GM20431 (cell line): ENCODE results near the gene CYYR1.

Source experiments
- in situ Hi-C: fragments of 300-500 bp; cut with MseI, MboI; formaldehyde crosslinking; loops from one replicate; pipeline ENCODE4 v1.15.0; 2020; ENCODE audit warnings: low sequenced_read_pairs; ENCODE audit not compliant: unreplicated experiment

Gene CYYR1

DNA sequence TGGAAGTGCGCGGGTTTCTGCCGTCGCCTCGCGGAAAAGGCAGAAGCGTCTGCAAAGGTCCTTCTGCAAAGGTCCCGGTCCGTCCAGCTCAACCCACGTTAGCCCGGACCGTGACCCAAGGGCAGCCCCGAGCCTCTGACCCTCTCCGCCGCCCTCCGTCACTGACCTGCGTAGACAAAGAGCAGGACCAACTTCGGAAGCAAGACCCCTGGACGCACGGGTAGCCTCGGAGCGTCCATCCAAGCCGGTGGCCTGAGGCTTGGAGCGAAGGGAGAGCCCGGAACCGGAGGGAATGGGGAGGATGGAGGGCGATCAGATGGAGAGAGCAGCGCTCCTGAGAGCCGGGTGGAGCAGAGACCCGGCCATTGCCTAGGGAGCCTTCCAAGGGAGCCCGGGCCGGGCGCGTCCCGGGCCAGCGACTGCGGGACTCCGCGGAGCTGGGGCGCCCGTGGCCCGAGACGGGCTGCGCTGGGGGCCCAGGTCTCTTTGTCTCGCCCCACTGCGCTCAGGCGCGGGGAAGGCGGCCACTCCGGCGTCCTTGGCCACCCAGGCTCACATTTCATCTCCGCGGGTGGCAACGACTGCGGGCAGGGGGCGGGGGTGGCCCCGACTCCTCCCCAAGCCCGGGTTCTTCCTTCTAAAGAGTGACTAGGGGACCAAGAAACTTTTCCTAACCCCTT, at the start of gene CYYR1:
Gene CYYR1, minus strand, starts transcription at position 585 of the 680 bp plus-strand sequence. Its CDS starts 346 bp downstream, at position 239.
- in situ Hi-C loops = no loop called here

DNA sequence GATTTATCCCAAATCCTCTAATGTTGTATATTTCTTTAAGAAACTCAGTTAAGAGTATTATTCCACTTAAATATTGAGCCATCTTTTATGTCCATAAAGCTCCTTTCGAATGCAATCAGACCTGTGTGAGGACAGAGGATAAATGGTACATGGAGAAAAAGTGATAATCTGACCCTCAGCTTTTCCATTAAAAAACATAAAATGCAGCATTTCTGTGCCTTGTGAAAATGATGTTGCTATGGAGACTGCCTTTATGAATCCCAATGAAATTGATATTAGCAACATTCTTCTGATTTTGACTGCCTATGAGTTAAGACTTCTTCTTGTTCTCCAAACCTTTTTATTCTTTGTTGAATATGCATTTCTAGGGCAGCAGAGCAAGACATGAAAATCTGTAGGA, 44.1 kb upstream of the CYYR1 start:
- in situ Hi-C loops = no loop called here

DNA sequence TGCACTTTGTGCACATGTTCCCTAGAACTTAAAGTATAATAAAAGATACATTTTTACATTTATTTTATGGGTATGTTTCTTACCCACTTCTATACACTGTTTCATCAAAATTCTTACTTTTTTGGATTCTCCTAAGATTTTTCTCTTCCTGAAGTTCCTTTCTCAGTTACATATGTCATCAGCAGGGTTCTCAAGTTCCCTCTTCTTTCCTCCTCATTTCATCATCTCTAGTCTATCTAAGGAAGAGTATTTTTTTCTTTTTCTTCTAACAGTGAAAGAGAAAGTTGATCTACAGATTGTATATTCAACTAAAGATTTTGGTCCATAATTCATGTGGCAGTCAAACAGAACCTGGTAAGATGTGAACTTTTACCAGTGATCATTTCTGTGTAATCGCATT, 41.2 kb upstream of the CYYR1 start:
- in situ Hi-C loops = no loop called here

DNA sequence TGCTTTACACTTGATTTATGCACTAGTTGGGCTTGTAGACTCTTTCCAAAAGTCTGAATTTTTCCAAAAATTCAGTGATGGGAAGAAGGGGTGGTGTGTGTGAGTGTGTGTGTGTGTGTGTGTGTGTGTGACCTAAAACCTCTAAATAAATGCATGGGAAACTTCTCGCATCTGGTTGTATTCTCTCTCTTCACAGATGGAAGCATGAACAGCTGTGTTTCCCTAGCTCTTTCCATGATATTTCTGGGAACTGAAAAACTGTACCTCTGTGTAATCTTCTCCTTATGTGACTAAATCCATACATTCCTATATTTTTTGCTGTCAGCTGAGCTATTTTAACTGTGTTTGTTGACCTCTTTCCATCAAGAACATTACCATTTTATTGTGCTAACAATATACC, 26.2 kb upstream of the CYYR1 start:
- in situ Hi-C loops = no loop called here

DNA sequence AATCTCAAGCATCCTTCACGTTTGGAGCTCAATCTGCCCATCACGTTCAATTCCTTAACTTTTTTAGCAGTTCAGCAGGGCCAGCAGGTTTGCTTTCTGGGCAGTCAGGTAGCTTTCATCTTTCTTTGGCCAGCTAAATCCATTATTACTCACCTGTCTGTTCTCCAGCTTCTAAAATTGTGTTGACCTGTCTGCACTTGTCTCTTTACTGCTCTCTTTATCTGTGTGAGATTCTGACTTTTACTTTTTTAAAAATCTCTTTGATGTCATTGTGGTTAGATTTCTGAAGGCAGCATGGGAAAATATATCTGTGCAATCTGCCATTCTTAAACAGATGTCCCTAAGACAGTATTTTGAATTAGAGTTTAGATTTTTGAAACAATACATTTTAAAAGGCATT, 24.9 kb upstream of the CYYR1 start:
- in situ Hi-C loops = no loop called here

DNA sequence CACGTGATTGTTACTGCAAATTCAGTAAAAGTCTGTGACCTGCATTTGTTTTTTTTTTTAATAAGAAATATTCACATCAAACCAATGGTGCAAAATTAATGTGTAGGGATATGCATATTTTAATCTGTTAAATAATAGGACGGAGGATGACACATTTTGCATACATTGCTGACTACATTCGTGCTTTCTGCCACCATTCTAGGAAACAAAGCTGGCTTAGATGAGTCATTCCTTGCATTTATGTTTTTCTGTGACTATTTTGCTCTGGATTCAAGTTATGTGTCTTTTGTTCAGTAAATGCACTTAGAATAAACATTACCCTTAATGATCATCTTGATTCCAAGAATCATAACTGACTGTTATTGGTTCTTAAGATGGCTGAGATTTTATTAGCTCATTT, 23.9 kb upstream of the CYYR1 start:
- in situ Hi-C loops = no loop called here

DNA sequence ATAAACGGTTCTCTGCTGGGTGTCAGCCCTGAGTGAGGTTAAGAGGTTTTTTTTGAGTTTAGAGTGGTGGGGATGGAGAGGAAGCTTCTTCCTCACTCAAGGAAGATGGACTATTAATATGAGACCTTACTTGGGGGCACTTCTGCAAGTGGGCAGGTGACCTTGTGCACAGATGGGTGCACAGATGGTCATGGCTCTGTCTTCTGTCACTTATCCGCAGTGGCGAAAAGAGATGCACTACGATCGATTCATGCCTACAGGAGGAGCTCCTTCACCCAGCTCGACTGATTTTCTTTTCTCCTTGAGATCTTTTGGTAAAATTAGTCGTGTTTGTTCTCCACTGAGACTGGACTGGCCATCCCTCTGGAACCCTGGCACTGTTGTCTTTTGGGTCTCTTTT, 22.9 kb upstream of the CYYR1 start:
- in situ Hi-C loops = no loop called here

DNA sequence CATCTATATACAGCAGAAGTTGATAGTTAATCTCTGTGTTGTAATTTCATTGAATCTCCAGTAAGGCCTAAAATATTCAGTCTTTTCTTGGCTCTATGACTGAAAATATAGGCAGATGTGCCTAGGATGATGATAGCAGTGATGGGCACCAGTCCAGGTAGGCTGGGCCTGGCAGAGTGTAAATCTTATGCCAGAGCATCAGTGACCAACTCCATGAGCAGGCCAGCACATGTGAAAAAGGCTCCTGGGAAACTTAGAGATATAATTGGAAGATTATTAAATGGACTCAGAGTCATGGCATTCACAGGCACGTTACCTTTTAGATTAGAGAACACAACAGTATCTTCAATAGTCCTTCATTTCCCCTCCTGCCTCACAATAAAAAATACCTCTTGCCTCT, 20.7 kb upstream of the CYYR1 start:
- in situ Hi-C loops = no loop called here

DNA sequence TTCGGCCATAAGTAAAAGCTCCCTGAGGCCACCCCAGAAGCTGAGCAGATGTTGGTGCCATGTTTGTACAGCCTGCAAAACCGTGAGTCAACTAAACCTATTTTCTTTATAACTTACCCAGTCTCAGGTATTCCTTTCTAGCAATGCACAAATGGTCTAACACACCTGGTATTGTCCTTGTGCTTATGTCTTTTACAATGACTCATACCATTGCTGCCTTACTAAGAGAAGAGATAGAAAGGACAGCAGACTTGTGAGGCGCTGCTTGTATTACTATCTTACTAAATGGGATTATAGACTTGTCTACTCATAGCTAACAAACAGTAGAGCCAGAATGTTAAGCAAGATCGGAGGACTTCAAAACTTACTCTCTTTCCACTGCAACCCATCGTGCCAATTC, 18.5 kb upstream of the CYYR1 start:
- in situ Hi-C loops = no loop called here

DNA sequence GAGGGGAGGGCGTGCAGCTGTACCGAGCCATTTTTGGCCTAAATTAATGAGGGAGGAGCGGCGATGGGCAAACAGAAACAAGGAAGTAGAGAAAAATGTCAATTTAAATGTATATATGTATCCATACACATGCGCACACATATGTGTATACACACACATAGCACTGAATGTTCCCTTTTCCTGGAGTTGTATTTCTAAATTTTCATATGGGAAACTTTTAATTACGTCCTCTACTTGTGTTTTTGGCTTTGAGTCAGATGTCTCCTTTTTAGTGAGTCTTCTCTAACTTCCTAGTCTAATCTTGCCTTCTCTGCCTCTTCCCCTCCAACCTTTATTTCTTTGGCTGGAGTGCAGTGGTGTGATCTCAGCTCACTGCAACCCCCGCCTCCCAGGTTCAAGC, 15.4 kb upstream of the CYYR1 start:
- in situ Hi-C loops = no loop called here

DNA sequence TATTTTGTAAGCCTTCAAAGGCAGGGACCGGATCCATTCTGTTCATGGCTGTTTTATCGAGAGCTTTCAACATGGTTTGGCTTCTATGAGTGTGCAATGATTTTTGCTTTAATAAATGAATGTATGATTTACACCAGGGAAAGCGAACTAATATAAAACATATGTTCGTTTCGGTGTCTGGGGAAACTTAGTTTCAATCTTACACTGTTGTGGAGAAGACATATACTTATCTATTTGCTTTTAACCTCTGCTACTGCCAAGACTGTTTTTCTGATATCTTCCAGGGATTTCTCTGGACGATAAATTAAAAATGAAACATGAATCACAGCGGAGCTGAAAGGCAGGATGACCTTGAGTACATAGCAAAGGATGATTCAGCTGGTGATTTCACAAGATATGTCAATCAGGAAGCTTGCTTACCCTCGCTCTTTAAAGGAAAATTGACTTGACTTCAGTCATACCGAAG, 14.7 kb upstream of the CYYR1 start:
- in situ Hi-C loops = no loop called here

DNA sequence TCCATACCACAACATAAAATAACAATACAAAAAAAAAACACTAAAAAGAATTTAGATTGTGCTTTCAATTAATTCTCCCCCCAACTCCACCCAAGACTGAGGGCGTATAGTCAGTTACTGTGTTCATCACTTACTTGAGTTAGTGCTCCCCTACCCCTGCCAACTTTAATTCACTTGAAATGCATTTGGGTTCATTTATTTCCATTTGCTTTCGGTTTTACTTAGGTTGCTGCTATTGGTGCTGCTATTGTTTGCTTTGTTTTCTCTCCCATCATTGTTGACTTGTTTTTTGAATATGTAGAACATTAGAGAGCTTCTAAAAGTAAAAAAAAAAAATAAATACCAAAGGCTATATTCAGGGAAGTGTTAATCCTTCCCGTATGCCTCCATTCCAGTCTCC, 10.7 kb upstream of the CYYR1 start:
- in situ Hi-C loops = no loop called here

DNA sequence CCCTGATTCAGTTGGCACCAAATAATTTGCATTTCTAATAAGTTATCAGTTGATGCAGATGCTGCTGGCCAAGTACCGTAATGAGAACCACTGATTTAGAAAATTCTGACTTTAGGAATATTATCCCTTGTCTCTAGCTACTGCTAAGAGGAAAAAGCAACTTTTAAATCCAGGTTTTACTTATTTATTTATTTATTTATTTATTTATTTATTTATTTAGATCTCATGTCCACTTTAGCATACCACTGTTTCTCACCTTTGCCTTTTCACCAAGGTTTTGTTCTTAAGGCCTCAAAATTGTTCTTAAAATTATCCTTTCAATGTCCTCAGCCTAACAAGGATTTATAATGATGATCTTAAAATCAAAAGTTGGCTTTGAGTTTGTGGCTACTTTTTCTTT, 8.7 kb upstream of the CYYR1 start:
- in situ Hi-C loops = no loop called here

DNA sequence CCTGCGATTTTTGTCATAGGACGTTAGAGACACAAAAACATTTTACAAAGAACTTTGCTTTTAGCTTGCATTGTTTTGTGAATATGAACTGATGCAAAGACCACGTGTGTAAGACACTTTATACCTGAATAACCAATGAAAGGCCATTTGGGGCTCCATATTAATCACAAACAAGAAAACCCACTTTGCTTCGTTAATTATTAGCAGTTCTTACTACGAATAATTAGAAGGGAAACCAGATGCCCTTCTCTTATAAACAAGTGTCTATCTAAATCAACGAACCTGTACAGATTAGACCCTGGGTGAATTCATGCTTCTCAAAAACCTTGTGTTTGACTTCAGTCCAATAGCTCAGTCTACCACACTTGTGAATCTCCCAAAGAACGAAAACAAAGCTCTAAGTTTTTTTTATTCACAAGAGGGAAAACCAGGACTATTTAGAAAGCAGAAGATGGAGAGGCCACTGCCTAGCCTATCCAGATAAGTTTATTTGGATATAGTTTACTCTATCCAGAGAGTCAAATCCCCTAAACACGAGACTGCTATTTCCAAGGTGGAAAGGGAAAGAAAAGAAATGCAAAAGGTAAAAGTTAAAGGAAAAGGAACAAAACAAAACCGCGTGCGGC, 897 bp downstream of the CYYR1 start:
- in situ Hi-C loops = no loop called here

DNA sequence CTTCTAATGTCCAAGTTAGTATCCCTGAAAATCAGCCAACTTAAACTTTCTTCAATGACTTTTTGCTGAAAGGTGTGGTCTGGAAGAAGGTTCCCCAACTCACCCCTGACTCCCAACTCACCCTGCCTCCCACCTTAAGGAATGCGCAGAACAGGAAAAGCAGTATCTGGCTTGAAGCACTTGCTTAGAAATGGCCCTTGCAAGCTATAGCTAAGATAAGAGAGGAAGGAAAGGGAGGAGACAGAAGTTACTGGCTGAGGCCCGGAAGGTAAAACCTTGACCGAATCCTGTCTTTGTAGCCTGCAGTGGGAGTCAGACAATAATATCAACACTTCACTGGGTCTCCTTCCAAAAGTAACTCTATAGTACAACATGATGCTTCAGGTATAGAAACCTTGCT, 2.9 kb downstream of the CYYR1 start:
- in situ Hi-C loops = no loop called here

DNA sequence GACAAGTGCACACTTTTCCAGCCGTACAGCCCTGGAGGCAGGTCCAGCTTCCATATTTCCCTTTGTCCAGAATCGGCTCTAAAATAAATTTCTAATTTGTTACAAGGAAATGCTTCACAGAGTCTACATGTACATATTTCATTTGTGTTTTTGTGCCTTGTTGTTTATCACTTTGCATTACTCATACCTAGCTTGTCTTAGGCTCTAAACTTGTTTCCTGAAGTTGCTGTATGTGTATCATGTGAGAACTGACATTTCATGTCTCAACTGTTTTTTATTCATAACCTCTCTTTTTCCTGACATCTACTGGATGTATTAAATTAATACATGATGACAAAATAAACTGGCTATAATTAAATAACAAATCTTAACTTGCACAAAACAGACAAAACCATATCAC, 7.5 kb downstream of the CYYR1 start:
- in situ Hi-C loops = no loop called here

DNA sequence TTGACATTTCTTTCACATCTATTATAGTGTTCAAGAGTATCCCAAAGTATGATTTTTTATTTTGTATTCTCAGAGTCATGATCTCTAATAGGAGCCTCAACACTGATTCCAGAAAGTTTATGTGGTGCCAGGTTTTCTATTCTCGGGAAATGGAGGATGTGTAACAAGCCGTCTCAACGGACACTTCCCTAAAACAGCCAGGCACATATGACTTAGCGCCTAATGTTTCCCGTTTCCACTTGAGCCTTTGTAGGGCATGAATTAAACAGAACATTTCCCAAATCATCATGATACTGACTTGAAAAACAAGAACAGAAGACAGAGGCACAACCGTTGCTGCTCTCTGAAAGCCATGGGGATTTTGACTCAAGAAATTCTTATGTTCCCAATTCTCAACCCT, 8.0 kb downstream of the CYYR1 start:
- in situ Hi-C loops = no loop called here

DNA sequence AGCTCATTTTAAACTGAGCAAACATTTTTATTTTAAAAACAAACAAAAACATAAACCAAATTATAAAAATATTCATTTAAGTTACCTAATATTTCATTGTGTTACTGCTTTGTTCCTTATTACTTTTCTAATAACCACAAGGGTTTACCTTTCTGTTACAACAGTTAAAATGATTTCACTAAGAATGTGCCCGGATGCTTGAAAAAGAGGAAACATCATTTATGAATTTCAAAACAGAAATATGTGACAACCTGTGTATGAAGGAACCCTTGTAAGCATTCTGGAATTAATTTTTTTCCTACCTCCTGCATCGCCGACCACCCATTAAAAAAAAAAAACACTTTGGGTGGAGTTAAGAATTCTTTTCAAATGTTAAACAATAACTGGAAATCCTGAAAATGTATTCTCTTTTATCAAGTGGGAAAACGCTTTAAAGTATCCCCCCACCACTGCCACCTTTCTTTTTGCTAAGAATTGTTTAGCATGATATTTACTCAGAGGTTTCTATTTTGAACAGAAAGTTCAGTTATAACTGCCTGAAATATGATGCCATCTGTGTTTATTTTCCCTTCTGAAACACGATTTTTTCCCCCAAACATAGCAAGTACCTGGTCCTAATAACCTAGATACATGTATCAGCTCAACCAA, 9.1 kb downstream of the CYYR1 start:
- in situ Hi-C loops = no loop called here

DNA sequence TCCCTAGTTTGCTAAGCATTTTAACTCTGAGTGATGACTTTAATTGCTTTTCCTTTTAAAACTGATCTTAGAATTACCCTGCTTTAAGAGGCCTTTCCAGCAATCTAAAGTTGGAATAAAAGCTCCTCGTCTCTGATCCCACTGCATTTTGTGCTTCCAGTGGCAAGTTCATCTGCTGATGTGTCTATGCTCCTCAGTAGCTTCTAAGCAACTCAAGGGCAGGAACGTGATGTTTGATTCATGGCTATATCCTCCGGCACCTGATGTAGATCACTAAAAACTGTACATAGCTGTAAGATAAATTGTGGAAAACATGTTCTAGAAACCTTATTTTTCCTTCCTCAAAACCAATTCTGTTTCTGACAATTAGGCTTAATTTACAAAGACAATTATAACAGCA, 12.5 kb downstream of the CYYR1 start:
- in situ Hi-C loops = no loop called here

DNA sequence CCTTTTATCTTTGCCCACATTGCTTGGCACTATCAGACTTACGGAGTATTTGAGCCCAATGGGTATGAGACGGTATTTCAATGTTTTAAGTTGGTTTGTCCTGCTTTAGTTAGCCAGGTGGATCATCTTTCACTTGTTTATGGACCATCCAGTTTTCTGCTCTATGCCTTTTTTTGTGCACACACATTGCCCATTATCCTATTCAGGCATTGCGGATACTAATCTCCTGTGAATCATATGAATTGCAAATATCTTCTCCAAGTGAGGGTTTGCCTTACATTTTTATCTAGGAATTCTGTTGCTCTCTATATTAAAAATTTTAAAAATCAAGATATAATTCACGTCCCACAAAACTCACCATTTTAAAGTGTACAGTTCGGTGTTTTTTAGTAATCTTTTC, 14.0 kb downstream of the CYYR1 start:
- in situ Hi-C loops = no loop called here

DNA sequence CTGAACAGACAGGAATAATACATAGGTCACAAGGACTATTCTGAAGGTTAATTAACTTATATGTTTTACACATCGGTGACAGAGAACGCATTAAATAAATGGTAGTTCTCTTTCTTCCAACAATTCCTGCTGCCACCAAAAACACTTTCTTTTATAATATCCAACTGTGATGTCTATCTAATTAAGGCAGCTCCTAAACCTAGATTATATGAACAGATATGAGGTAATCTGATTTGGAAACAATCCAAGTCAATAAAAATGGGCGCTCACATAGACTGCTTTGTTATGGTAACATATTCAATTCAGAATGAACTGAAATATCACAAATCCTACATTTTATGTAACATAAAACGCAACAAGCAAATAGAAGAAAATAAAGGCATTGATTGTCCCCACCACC, 16.0 kb downstream of the CYYR1 start:
- in situ Hi-C loops = no loop called here
